GM18502 (cell line): ENCODE results near the gene PKD1.

Experiments used
- ATAC-seq: cut with Tn5 transposase; IDR thresholded peaks from one replicate; pipeline ENCODE4 v1.9.1; 2021; ENCODE audit warnings: mild to moderate bottlenecking; ENCODE audit not compliant: unreplicated experiment, poor library complexity

The PKD1 gene

GRCh38 chr16:2091547-2092255 is 44.0 kb downstream of the PKD1 start:
- no peak for ATAC-seq

DNA sequence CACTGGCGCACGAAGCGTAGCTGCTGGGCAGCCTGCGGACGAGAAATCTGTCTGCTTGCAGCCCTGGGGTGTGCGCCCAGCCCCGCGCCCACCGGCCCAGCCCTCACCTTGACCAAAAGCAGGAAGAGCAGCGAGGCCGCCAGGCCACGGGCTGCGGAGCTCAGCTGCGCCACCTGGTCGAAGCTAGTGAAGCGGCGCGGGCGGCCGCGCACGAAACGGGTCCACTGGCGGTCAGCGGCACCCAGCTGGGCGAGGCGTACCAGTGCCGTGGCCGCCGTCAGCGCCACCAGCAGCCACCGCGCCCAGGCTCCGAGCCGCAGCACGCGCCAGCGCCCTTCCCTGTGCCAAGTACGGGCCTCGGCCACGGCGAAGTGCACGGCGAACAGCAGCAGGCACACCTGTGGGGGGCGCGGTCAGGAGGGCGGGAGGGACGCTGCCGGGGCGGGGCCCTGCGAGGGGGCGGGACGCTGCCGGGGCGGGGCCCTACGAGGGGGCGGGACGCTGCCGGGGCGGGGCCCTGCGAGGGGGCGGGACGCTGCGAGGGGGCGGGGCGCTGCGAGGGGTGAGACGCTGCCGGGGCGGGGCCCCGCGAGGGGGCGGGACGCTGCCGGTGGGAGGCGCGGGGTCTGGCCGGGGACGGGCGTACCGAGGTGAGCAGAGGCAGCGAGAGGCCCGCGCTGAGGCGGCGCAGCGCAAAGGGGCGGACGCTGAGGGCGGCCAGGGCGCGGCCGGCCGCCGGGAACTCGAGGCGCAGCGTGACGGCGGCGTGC is 44.7 kb downstream of the PKD1 start:
- ATAC-seq = no peak

DNA sequence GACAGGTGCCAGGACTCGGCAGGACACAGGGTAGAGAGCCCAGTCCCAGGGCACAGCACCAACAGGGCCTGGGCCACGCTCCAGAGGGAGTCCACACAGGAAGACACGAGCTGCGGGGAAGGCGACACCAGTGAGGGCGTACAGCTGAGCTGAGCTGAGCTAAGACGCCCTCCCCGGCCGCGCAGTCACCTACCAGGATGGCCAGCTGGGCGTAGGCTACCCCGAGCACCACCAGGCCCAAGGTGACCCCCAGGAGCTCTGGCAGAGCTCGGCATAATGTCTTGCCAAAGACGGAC is 45.3 kb downstream of the PKD1 start:
- no peak for ATAC-seq

- no peak for ATAC-seq
These were observed 45.8 kb downstream of the PKD1 start for GRCh38 chr16:2089706-2090480.

GRCh38 chr16:2088759-2089358 is 46.8 kb downstream of the PKD1 start:
- no peak for ATAC-seq

- ATAC-seq = no peak
These were observed 47.7 kb downstream of the PKD1 start for GRCh38 chr16:2087748-2088631.

DNA sequence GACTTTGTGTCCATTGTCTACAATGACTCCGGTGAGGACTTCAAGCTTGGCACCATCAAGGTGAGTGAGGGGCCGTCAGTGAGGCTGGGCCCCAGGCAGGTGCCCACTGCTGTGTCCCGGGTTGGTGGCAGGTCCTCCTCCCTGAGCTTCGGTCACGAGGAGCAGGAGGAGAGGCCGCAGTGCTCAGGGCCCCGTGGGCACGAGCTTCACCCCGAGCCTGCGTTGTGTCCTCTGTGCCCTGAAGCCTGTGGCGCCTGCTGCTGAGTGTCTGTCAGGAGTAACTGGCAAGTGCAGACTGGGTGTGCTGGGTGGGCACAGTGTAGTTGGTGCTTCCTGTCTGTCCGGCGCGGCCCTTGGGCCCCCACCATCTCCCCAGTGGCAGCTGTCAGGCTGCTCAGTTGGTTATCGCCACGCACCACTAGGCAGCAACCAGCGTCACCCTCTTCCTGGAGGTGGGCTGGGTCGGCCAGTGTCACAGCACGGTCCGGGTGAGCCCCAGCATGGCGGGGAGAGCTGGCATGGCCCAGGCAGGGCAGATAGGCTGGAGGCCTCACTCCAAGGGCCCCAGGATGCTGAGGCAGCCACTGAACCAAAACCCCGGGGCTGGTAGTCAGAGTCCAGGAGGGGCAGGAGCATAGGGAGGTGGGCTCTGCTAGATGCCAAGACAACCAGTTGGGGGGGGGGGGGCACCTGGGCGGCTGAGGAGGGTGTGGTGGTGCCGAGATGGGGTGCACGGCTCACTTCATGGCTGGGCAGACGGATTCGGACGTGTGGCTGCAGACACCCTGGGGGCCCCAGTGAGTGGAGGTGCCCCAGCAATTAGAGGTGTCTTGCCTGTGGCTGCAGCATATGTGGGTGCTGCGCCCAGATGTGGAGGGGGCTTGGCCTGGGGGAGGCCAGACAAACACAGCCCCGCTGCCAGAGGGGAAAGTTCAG is 48.6 kb downstream of the PKD1 start:
- ATAC-seq = no peak

GRCh38 chr16:2086106-2086742 is 49.5 kb downstream of the PKD1 start:
- no peak for ATAC-seq

DNA sequence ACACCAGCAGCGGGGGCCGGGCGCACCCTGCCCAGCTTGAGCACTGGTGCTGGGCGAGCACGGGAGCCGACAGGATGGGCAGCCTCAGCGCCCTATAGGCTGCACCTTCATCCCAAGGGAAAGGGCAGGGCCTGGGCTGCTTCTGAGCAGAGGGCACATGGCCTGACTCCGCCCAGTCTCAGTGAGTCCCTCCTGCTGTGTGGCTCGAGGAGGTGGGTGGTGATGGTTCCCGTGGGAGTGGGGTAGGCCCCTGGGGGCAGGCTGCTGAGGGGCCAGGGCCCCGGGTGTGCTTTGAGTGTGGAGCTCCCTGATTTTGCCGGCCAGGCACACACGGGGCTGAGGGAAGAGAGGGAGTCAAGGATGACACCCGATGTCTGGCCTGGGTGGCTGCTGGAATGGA is 50.0 kb downstream of the PKD1 start:
- no peak for ATAC-seq

DNA sequence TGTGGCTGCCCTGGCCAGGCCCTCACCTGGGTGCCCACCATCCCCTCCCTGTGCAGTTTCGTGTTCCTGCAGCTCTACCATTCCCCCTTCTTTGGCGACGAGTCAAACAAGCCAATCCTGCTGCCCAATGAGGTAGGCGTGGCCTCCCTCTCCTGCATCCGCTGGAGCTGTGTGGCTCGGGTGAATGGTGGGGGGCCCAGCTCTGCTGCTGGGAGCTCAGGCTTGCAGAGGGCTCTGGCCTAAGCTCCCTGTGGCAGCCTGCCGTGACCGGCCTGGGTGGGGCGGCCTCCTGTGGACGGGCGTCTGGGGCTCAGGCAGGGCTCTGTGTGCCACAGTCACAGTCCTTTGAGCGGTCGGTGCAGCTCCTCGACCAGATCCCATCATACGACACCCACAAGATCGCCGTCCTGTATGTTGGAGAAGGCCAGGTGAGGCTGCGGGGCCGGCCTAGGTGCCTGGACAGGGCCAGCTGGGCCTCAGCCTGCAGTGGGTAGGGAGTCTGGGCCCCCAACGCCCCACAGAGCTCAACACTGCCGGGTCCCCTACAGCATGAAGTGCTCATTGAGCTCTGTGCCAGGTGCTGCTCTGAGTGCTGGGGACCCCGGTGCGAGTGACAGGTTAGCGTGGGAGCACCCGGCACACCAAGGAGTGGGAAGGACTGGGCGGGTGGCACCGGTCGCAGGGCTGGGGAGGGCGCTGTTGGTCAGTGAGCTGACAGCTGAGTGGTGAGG is 50.6 kb downstream of the PKD1 start:
- ATAC-seq = no peak

DNA sequence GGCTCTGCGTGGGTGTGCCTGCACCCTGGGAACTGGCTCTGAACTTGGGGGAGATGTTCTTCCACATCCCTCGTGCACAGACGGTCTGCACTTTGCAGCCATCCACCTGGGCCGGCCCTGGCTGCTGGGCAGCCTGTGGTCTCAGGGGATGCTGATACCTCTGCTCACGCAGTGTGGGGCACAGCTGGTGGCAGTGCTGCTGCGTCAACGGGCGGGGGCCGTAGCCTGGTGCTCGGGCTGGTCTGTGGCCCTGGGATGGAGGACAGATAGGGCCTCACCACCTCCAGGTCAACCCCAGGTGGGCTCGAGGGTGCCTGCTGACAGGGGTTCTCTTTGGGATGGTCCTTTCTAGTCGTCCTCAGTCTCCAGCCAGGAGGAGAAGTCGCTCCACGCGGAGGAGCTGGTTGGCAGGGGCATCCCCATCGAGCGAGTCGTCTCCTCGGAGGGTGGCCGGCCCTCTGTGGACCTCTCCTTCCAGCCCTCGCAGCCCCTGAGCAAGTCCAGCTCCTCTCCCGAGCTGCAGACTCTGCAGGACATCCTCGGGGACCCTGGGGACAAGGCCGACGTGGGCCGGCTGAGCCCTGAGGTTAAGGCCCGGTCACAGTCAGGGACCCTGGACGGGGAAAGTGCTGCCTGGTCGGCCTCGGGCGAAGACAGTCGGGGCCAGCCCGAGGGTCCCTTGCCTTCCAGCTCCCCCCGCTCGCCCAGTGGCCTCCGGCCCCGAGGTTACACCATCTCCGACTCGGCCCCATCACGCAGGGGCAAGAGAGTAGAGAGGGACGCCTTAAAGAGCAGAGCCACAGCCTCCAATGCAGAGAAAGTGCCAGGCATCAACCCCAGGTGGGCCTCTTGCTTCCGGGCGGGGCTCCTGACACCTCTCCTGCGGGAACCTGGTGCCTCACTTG is 51.6 kb downstream of the PKD1 start:
- no peak for ATAC-seq

GRCh38 chr16:2083409-2083808 is 52.3 kb downstream of the PKD1 start:
- no peak for ATAC-seq

DNA sequence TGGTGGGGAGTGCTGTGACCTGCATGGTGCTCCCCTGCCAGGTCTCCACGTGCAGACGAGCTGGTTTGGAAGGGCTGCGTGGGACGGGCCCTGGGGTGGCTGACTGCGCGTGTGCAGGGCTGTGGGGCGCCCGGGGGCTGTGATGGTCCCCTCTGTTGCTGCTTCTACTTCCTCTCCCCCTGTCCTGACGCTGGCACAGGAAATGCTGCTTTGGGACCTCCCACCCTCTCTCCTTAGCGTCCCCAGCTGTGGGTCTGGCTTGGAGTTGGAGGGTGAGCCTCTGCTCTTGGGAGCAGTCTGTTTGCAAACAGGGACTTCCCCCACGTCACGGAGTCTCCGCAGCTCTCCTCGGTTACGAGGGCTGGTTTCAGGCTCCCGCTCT is 52.7 kb downstream of the PKD1 start:
- no peak for ATAC-seq

GRCh38 chr16:2082171-2082982 is 53.3 kb downstream of the PKD1 start:
- no peak for ATAC-seq

- ATAC-seq = no peak
These were observed 54.3 kb downstream of the PKD1 start for GRCh38 chr16:2081201-2082084.
